HG03354 (cell line): ENCODE data around the gene SPPL3.

ENCODE experiments used
- ATAC-seq: cut with Tn5 transposase; IDR thresholded peaks from one replicate; pipeline ENCODE4 v1.9.1; 2021; ENCODE audit warnings: mild to moderate bottlenecking; ENCODE audit not compliant: unreplicated experiment, poor library complexity, severe bottlenecking

SPPL3 gene

DNA sequence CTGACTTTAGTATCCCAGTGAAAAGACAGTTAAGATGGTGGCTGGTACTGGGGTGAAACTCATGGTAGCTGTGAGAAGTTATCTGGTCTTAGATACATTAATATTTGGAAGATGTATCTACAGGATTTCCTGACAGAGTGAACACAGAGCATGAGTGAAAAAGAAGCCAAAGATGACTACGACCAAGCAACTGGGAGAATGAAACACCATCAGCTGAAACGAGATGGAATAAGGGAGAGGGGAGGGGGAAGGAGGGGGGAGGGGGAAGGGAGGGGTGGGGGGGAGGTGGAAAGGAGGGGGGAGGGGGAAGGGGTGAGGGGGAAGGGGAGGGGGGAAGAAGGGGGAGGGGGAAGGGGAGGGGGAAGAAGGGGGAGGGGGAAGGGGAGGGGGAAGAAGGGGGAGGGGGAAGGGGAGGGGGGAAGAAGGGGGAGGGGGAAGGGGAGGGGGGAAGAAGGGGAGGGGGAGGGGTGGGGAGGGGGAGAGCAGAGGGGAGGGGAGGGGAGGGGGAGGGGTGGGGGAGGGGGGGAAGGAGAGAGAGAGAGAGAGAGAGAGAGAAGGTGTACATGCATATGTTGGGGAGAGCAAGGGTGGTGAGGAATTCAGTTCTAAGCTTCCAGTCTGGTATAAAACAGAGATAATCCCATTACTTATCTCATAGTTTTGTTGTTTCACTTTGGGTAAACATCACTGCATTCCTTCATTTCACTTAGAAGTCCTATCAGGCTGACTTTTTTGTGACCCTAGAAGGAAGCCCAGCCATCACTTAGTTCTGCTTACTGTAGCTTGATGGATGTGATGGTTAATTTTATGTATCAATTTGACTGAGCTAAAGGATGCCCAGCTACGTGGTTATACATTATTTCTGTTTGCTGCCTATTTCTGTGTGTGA is 73.9 kb downstream of the SPPL3 start:
- ATAC-seq: no peak

DNA sequence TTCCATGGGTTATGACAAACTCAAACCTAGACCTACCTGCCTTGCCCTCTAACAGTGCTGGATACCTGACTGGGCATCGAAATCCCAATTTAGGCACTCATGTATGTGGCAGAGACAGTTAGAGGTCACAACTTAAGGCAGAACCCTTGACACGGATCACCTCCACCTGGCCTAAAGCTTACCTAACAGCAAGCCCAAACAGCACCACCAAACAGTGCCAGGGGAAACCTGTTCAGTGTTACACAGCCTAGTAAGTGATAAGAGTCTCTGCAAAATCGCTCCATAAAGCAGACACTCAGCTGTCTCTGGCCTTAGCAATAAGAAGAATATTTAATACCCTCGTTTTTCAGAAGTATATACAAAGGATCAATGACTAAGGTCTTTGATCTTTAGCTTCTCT is 77.8 kb downstream of the SPPL3 start:
- ATAC-seq: no peak

DNA sequence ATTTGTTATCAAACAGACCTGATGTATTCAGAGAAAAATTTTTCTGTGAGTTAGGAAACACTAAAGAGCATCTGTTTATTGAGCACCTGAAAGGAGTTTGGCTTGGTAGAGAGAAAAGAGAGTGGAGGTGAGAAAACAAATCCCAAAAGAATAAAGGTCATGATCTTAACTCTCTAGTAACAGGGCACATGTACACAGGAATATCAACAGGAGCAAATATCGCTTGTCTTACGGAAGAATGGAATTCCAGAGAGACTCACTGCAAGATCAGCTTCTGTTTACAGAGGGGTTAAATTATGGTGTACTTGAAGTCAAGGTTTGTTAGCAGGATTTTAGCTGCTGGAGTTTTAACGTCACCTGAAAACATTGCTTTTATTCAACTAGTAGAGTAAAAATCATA is 78.8 kb downstream of the SPPL3 start:
- no peak for ATAC-seq

DNA sequence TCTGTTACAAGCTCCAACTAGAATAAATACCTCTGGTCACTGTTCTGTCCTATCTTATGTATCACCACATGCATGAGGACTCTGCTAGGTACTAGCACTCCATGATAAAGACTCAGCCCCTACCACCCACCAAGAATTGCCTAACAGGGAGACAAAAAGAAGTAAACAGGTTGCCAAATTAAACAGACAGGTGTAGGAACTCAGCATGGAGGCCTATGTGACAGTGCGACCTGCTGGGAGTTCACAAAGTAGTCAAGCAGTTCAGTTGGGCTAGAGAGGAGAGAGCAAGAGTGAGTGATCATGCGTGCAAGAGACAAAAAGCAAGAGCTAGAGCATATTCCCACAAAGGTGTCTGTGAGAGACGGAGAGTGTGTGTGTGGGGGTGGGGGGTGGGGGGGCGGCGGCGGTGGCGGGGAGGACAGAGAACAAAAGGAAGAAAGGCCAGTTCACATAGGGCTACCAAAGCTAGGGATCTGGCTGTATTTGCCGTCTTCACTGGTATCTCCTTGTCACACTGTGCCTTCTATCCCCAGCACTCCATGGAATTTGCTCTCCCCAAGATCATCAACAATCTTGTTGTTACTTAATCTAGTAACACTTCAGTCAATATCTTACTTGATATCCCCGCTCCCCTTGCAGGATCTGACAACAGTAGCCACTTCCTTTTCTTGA is 81.2 kb downstream of the SPPL3 start:
- ATAC-seq: no peak

DNA sequence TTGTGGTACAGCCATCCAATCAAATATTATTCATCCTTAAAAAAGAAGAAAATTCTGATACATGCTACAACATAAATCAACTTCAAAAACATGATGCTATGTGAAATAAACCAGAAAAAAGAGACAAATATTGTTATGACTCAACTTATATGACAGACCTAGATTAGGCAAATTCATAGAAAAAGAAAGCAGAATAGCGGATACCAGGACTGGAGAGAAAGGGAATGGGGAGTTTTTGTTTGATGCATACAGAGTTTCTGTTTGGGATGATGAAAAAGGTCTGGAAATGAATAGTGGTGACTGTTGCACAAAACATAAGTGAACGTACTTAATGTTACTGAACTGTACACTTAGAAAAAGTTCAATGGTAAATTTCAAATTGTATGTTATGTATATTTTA is 82.3 kb downstream of the SPPL3 start:
- no peak for ATAC-seq

DNA sequence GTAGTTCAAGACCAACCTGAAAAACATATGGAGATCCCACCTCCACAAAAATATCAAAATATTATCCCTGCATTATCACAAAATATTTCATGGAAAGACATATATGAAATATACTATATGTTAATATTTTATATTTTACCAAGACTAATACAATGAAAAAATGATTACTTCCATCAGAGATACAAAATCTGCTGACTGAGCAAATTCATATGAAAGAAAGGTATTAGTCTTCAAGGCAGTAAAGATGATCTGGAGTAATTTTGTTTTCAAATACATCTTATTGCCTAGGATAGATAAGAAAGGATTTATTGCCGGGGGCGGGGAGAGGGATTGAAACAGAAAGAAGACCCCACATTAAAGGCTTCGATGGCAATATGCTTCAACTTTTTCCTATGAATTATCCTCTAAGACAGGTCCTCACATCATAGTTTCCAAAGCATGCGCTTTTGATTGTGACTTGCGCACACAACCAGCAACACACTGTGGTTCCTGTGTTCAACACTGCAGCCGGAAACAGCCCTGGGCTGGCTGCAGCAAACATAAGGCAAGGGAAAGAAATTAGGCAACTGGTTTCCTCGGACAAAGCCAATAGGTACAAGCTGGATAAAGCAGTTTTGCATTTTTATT is 83.2 kb downstream of the SPPL3 start:
- ATAC-seq: no peak

DNA sequence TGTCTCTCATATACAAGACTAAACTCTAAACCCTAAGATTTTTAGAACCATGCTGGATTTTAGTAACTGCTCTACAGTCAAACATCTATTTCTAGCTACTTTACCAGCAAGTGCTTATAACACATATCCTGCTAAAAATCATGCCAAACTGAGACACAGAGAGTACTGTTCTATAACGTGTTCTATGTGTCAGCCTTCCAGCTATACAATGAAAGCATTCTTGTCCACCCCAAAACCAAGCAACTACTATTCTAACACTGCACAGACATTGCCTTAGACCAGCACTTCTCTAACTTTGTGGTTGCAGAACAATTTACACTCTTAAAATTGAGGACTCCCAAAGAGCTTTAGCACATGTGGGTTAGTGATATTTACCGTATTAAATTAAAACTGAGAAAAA is 85.7 kb downstream of the SPPL3 start:
- no peak for ATAC-seq

DNA sequence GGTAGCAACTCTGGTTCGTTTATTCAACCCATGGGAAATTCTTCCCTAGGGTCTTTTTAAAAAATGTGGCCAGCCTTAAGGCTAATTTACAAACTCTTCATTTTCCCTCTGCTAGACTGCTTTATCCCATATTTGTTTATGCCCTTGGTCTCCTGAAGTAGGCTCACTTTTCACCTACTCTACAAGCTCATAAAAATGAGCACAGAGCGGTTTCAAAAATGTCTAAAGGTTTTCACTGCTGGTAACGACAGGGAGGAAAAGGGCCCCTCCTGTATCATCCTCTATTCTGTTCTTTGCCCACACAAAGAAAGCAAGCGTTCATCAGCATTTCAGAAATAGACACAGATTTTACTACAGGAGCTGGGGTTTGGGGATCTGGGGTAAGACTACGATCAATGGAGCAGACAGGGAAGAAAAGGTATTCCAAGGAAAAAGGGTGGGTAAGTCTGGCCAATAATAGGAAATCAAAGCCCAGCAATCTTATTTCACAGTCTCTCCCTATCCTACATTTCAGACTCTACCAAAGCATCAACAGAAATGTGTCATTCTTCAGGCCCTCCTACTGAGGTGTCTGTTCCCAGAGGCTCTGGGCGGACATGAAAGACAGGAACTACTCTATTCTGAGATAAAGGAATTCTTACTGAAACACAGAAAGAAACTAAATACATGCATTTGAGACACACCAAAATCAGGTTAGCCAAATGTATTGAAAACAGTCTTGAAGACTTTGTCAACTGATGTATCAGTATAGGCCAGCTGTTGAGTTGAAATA is 86.4 kb downstream of the SPPL3 start:
- ATAC-seq: no peak

DNA sequence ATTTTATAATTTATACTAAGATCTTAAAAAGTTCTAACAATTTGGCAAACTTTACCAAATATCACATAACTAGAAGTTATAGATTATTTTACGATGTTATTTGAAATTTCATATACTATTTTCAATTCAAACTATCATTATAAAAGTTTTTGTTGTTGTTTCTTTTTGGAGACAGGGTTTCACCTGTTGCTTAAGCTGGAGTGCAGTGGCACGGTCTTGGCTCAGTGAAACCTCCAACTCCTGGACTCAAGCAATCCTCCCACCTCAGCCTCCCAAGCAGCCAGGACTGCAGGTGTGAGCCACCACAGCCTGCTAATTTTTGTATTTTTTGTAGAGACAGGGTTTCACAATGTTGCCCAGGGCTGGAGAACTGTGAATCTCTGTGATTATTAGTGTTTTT is 87.8 kb downstream of the SPPL3 start:
- ATAC-seq: no peak

DNA sequence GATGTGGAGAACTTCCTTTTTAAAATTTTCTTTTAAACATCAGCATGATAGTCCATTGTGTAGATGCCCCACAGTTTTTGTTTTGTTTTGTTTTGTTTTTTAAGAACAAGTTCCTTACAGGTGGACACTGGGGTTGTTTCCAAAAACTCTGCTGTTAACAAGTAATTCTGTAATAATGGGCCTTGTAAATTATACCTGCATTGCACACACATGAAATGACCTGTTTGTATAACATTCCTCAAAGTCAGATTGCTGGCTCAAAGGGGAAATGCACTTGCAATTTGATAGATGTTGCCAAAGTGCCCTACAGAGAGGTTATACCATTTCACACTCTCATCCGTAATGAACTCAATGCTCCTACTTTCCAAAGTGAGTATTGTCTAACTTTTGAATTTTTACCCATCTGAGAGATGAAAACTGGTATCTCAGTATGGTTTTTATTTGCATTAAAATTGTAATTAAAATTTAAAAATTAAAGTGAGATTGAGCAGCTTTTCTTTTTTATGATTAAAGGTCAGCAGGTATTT is 89.2 kb downstream of the SPPL3 start:
- no peak for ATAC-seq

DNA sequence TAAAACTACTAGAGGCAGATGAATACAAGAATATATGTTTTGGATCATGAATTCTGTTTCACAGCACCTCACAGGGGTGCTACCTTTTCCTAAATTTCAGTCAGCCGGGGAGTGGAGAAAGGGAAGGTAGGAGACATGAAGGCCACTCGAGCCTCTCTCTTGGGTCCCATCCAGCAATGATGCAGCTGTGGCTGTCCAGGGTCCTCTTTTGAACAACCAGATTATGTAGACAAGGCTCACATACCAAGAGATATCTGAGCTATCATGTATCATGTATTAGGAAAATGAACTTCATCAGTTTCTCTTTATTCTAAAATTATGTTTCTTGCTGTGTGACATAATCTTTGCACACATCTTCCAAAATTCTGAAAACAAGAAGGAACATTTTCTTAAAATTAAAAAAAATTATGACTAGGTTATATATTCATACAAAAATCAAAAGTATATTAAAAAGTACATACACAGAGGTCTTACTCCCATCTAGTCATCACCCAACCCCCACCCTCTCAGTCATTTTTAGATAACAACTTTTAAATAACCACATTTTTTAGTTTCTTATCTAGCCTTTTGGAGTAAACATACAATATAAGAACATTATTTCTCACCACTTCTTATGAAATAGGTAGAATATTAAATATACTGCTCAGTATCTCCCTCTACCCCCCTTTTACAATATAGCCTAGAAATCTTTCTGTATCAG is 89.8 kb downstream of the SPPL3 start:
- ATAC-seq: no peak

DNA sequence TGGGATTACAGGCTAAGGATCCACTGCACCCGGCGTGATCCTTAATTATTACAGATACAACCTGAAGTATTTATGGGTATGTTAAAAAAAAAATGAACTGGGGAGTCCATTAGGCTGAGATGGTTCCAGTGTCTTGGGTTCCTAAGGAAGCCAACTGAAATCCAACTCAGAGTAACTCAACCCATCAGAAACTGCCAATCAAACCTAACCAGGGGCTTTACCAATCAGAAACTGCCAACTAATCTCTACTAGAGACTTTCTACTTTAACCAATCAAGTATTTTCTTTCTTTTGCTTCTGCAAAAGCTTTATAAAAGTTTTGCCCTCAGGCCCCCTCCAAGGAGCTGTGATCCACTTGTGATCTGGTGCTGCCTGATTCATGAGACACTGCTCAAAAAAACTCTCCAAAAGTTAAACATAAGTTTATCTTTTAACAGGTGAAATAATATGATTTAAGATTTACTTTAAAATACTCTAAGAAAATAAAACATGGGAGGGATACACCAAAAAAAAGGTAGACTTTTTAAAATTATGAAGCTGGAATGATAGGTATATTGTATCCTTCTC is 90.5 kb downstream of the SPPL3 start:
- ATAC-seq: no peak

DNA sequence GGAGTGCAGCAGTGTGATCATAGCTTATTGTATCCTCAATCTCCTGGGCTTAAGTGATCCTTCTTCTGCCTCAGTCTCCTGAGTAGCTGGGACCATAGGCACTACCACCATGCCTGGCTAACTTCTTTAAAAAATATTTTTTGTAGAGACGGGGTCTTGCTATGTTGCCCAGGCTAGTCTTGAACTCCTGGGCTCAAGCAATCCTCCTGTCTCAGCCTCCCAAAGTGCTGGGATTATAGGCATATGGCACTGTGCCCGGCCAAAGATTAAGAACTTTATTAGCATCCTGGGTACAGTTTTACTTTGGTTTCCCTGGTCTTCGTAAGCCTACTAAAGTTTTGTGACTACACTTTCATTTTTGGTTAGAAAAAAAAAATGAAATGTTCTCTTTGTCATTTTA is 94.1 kb downstream of the SPPL3 start:
- no peak for ATAC-seq

DNA sequence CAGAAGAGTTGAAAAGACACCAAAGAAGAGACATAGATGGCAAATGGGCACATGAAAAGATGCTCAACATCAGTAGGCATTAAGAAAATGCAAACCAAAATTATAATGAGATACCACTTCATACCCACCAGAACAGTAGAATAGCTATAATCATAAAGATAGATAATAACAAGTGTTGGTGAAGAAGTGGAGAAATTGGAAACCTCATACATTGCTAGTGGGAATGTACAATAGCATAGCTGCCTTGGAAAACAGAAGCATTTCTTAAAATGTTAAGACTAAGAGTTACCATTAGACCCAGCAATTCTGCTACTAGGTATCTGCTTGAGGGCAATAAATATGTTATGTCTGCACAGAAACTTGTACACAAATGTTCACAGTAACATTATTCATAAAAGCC is 99.7 kb downstream of the SPPL3 start:
- ATAC-seq: no peak

DNA sequence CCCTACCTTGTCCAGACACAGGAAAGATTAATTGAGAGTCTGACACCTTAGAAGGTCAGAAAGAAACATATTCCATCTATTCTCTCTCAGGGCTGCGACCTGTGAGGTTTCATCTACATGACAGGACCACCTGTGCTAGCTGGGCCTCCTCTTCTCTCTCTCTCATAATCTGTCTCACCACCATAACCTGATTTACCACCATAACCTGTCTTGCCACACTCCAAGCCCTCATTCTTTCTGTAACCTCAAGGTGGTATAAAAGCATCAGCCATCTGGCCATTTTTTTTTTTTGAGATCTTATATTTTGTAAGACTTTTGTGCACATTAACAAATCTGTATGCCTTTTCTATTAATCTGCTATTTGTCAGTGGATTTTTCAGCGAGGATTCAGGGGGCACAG is 103.0 kb downstream of the SPPL3 start:
- no peak for ATAC-seq

DNA sequence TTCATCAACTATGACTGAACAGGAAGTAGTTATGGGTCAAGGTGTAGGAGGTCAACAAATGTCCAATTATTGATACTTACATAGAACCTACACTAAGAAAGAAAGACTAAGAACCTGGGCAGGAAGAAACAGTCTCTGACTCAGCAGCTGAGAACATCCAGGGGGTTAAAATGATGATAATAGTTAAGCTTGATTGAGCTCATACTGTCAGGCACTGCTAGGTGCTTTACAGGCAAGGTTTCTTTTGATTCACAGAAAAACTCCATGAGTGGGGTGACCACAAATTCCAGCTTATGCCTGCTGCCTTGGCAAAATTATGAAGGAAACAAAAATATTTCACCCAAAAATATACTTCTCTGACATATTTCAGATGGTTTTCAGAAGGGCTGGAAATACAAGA is 103.5 kb downstream of the SPPL3 start:
- no peak for ATAC-seq

DNA sequence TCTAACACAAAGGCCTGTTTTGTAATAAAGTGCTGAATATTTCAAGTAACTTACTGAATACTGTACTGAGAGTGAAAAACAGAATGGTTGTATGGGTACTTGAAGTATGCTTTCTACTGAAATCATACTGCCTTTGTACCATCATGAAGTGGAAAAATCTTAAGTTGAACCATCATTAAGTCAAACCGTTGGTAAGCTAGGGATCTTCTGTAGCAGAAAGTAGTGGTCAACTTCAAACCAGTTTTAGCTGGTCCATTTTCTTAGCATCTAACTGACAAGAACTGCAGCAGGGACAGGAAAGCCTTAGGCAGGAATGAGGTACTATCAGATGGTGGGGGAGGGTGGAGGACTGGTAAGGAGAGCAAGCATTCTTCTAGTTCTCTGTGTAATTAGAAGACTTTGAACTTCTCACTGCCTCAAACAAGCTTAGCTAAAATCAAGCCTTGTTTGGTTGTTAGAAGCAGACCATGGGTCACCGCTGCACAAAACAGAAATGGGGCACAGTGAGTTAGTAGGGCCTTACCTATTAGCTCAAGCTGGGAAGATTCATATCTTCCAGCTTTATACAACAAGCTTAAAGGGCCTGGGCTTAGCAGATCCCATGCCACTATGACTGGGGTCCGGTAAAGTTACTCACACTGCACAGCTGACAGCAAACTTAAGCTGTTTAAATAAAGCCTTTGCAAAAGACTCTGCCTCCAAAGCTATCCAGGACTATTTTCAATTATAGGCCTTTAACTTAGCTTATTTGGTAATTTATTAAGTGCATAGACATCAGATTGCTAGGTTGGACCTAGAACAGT is 104.7 kb downstream of the SPPL3 start:
- no peak for ATAC-seq

DNA sequence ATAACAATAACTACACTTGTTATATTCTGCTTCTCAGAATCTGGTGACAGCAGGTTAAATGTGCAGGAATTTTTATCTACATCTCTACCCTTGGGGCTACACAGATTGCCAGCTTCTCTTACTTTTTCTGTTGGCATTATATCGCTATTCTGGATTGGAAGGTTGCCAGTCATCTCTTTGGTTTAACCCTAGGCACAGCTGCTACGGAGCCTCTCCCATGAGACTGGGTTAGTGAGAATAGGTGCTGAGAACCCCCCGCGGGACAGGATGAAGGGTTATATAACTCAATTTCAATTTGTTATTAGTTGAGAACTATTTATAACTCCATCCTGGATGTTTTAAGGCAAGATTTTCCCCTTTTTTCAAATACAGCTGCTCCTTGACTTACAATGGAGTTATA is 105.5 kb downstream of the SPPL3 start:
- ATAC-seq: peak; percentile 54
